Stomach (tissue), 9 donors: Measurements from ENCODE around the gene C11orf58. TPM values are rescaled to one million over a fixed set of nuclear protein-coding genes. Genes with fewer than 3 reads are reported as not detected.

Experiments used
- DNase-seq, 2 donors: peaks; one replicate each; pipeline versions ENCODE4 v3.0.0 to v3.0.0-alpha.2; 2013 to 2019
- H3K27ac ChIP-seq, 5 donors: fragments of 200-600 bp in 4 of 5; sonication (generic) in 4 of 5; one replicate each; pipeline ENCODE4 v1.5.1; 2013 to 2019; ENCODE audit warnings: mild to moderate bottlenecking in 1 of 5, moderate library complexity in 1 of 5
- H3K27me3 ChIP-seq, 3 donors: fragments of 200-600 bp; sonication (generic); one replicate each; pipeline ENCODE4 v1.5.1; 2017 to 2019; ENCODE audit warnings: mixed run types in 1 of 3
- H3K36me3 ChIP-seq, 4 donors: fragments of 200-600 bp; sonication (generic); 1 replicate in 3 of 4; 2 replicates in 1 of 4; pipeline ENCODE4 v1.5.1; 2016 to 2019
- H3K4me1 ChIP-seq, 4 donors: fragments of 200-600 bp; sonication (generic); one replicate each; pipeline ENCODE4 v1.5.1; 2016 to 2019
- H3K4me3 ChIP-seq, 4 donors: fragments of 200-600 bp; sonication (generic) in 3 of 4; one replicate each; pipeline ENCODE4 v1.5.1; 2016 to 2019; ENCODE audit warnings: mild to moderate bottlenecking in 1 of 4
- H3K9me3 ChIP-seq, 4 donors: fragments of 200-600 bp; sonication (generic); one replicate each; pipeline ENCODE4 v1.5.1; 2016 to 2019
- CTCF ChIP-seq, 7 experiments: fragments of 450-650 bp in 4 of 7; fragments of 200-600 bp in 3 of 7; sonication (generic) in 3 of 7; IDR thresholded peaks; one replicate each; pipeline ENCODE4 v1.5.1; 2016 to 2019; ENCODE audit warnings: antibody characterized with exemption in 7 of 7, control low read depth in 2 of 7, mild to moderate bottlenecking in 1 of 7
- EP300 ChIP-seq: sonication (generic); formaldehyde crosslinking; IDR thresholded peaks from one replicate; pipeline ENCODE4 v1.6.1; 2017; ENCODE audit warnings: antibody characterized with exemption
- POLR2A ChIP-seq, 4 donors: fragments of 450-650 bp; IDR thresholded peaks; one replicate each; pipeline ENCODE4 v1.6.1; 2016; ENCODE audit warnings: antibody characterized with exemption in 4 of 4, control low read depth in 2 of 4, mild to moderate bottlenecking in 1 of 4, moderate library complexity in 1 of 4
- POLR2AphosphoS5 ChIP-seq, 3 donors: sonication (generic); formaldehyde crosslinking; IDR thresholded peaks; one replicate each; pipeline ENCODE4 v1.6.1; 2016; ENCODE audit warnings: antibody characterized with exemption in 3 of 3
- WGBS, 5 donors: extraction: QIAGEN DNeasy Blood & Tissue Kit in 3 of 5; methylation state at CpG; one replicate each; pipeline versions ENCODE4 v1.1.5 to v1.1.7; 2013 to 2018; 5-methylcytosine and 5-hydroxymethylcytosine counted together
- intact Hi-C: fragments of 100-400 bp; cut with DNase I; formaldehyde crosslinking; loops from one replicate; pipeline ENCODE4 v1.15.1; 2023; ENCODE audit warnings: low total_unique reads
- polyA plus RNA-seq, 3 donors: library from polyadenylated mRNA; stranded (reverse); fragments of 200-250 nt; gene quantifications; one replicate each; pipeline ENCODE4 v1.2.3, GENCODE V29; 2013
- total RNA-seq, 5 donors: library from RNA; depleted of rRNA; stranded (reverse); fragments of >200 nt; gene quantifications; one replicate each; pipeline versions ENCODE4 v1.1.0 to v1.2.3, GENCODE V29; 2014 to 2016
- donor health status: healthy with polysubstance abuse.
- donor health status: Bipolar disorder and iron deficiency.
- donor health status: healthy.

Gene C11orf58
- total and polyA plus RNA-seq, 8 donors = 86.2 to 336 (median 132) TPM

- H3K36me3 ChIP-seq = peaks cover 6 to 66% (median 56%) of the 10 kb centered on the region in 4 donors
- no peak for DNase-seq
- H3K27me3 ChIP-seq = no peaks in the 10 kb centered on the region
- TF ChIP-seq POLR2A (IDR thresholded peaks at IDR 0.05) = no peak
- no peak for TF ChIP-seq CTCF (IDR thresholded peaks at IDR 0.05)
- no peak for TF ChIP-seq POLR2AphosphoS5 (IDR thresholded peaks at IDR 0.05)
- no peak for TF ChIP-seq EP300
- intact Hi-C loops = loop anchor here (10.0 kb wide), 1 partner anchor 260 kb away; no protein-coding TSS in a partner anchor
- WGBS, 5 donors = 71 to 83% (median 81%) methylated on average over 8 of the region's 8 CpGs
- H3K4me1 ChIP-seq = peaks cover 0 to 28% (median 9%) of the 10 kb centered on the region in 4 donors
- peak overlapping the region in 2 of 5 donors; percentile 9 to 58 for H3K27ac ChIP-seq
- no peaks in the 10 kb centered on the region for H3K9me3 ChIP-seq
- no peak overlapping the region for H3K4me3 ChIP-seq
These were observed 56.7 kb downstream of the C11orf58 start for GRCh38 chr11:16795146-16795545.

- 78 to 90% (median 87%) methylated on average over 4 of the region's 4 CpGs for WGBS, 5 donors
- H3K9me3 ChIP-seq = no peaks in the 10 kb centered on the region
- peaks cover 0 to 21% (median 6%) of the 10 kb centered on the region in 4 donors for H3K4me1 ChIP-seq
- peaks cover 0 to 66% (median 54%) of the 10 kb centered on the region in 4 donors for H3K36me3 ChIP-seq
- no peaks in the 10 kb centered on the region for H3K27me3 ChIP-seq
- intact Hi-C loops = loop anchor here (10.0 kb wide), 1 partner anchor 258 kb away; no protein-coding TSS in a partner anchor
- DNase-seq = no peak
- no peak overlapping the region for H3K4me3 ChIP-seq
- TF ChIP-seq EP300 (no peak), POLR2AphosphoS5 (IDR thresholded peaks at IDR 0.05) (no peak), POLR2A (IDR thresholded peaks at IDR 0.05) (no peak), CTCF (IDR thresholded peaks at IDR 0.05) (no peak)
- H3K27ac ChIP-seq = no peak overlapping the region
These were observed 57.9 kb downstream of the C11orf58 start for GRCh38 chr11:16796311-16796710.

GRCh38 chr11:16797776-16798175 is 59.3 kb downstream of the C11orf58 start:
- DNase-seq = no peak
- TF ChIP-seq POLR2AphosphoS5 (IDR thresholded peaks at IDR 0.05) (no peak), EP300 (no peak), POLR2A (IDR thresholded peaks at IDR 0.05) (no peak), CTCF (IDR thresholded peaks at IDR 0.05) (no peak)
- H3K36me3 ChIP-seq = peaks cover 0 to 71% (median 62%) of the 10 kb centered on the region in 4 donors
- no peaks in the 10 kb centered on the region for H3K9me3 ChIP-seq
- intact Hi-C loops = loop anchor here (10.0 kb wide), 1 partner anchor 257 kb away; no protein-coding TSS in a partner anchor
- H3K27ac ChIP-seq = no peak overlapping the region
- no peaks in the 10 kb centered on the region for H3K27me3 ChIP-seq
- 67 to 78% (median 76%) methylated on average over 3 of the region's 3 CpGs for WGBS, 5 donors
- no peak overlapping the region for H3K4me3 ChIP-seq
- H3K4me1 ChIP-seq = peaks cover 0 to 7% (median 2%) of the 10 kb centered on the region in 4 donors

- no peaks in the 10 kb centered on the region for H3K27me3 ChIP-seq
- H3K27ac ChIP-seq = no peak overlapping the region
- peaks cover 0 to 60% (median 52%) of the 10 kb centered on the region in 4 donors for H3K36me3 ChIP-seq
- H3K4me1 ChIP-seq = peaks cover 1 to 6% (median 3%) of the 10 kb centered on the region in 4 donors
- no peak for DNase-seq
- no peaks in the 10 kb centered on the region for H3K9me3 ChIP-seq
- H3K4me3 ChIP-seq = no peak overlapping the region
- intact Hi-C loops = loop anchor here (10.0 kb wide), 1 partner anchor 256 kb away; no protein-coding TSS in a partner anchor
- 74 to 83% (median 78%) methylated on average over 1 of the region's 1 CpG for WGBS, 5 donors
- TF ChIP-seq CTCF (IDR thresholded peaks at IDR 0.05) (no peak), POLR2A (IDR thresholded peaks at IDR 0.05) (no peak), EP300 (no peak), POLR2AphosphoS5 (IDR thresholded peaks at IDR 0.05) (no peak)
These were observed 60.8 kb downstream of the C11orf58 start for GRCh38 chr11:16799221-16799620.
